SK-N-SH treated with all-trans-retinoic acid at 6 μM for 48 hours (cell line): Measurements from ENCODE around the gene UGGT2.

Experiments used
- ATAC-seq: fragments of 200-7000 bp; cut with Tn5 transposase; 3 replicates; pipeline ENCODE4 v1.9.1; 2020; ENCODE audit warnings: mild to moderate bottlenecking, moderate library complexity
- ARNTL ChIP-seq: fragments of 450-650 bp; formaldehyde crosslinking; IDR thresholded peaks from 2 replicates; pipeline ENCODE4 v1.5.0; 2020; ENCODE audit warnings: low read depth, mild to moderate bottlenecking, moderate library complexity, borderline replicate concordance
- BACH2 ChIP-seq: fragments of 250-450 bp; sonication (Bioruptor Pico); IDR thresholded peaks from 2 replicates; pipeline ENCODE4 v1.9.0; 2021; ENCODE audit warnings: mild to moderate bottlenecking, borderline replicate concordance
- CSDC2 ChIP-seq: fragments of 250-450 bp; sonication (Bioruptor Pico); IDR thresholded peaks from 2 replicates; pipeline ENCODE4 v1.5.0; 2020; ENCODE audit warnings: mild to moderate bottlenecking, moderate library complexity
- ESRRG ChIP-seq: fragments of 250-450 bp; sonication (Bioruptor Pico); IDR thresholded peaks from 2 replicates; pipeline ENCODE4 v1.6.1; 2021; ENCODE audit warnings: mild to moderate bottlenecking
- GLIS3 ChIP-seq: fragments of 250-450 bp; sonication (Bioruptor Pico); IDR thresholded peaks from 2 replicates; pipeline ENCODE4 v1.5.0; 2020; ENCODE audit warnings: mild to moderate bottlenecking, moderate library complexity
- ISL1 ChIP-seq: fragments of 250-450 bp; sonication (Bioruptor Pico); IDR thresholded peaks from 2 replicates; pipeline ENCODE4 v2.1.2; 2022; ENCODE audit warnings: mild to moderate bottlenecking, moderate library complexity
- RARB ChIP-seq: fragments of 250-450 bp; sonication (Bioruptor Pico); IDR thresholded peaks from 2 replicates; pipeline ENCODE4 v1.8.0; 2021; ENCODE audit warnings: mild to moderate bottlenecking, moderate library complexity
- TCF4 ChIP-seq: fragments of 250-450 bp; sonication (Bioruptor Pico); IDR thresholded peaks from 2 replicates; pipeline ENCODE4 v1.8.0; 2021; ENCODE audit warnings: mild to moderate bottlenecking, moderate library complexity, borderline replicate concordance
- TOX ChIP-seq: fragments of 250-450 bp; sonication (Bioruptor Pico); IDR thresholded peaks from 2 replicates; pipeline ENCODE4 v1.8.0; 2021; ENCODE audit warnings: mild to moderate bottlenecking, moderate library complexity, borderline replicate concordance
- ZFP3 ChIP-seq: fragments of 250-450 bp; sonication (Bioruptor Pico); IDR thresholded peaks from 2 replicates; pipeline ENCODE4 v1.5.0; 2020; ENCODE audit warnings: mild to moderate bottlenecking, moderate library complexity
- ZNF565 ChIP-seq: fragments of 450-650 bp; formaldehyde crosslinking; conservative IDR thresholded peaks from 2 replicates; pipeline ENCODE4 v1.5.0; 2020; ENCODE audit warnings: low read depth, mild to moderate bottlenecking, moderate library complexity
- ZNF70 ChIP-seq: fragments of 450-650 bp; formaldehyde crosslinking; IDR thresholded peaks from 2 replicates; pipeline ENCODE4 v1.5.0; 2020; ENCODE audit warnings: mild to moderate bottlenecking, moderate library complexity
- ZNF8 ChIP-seq: fragments of 450-650 bp; formaldehyde crosslinking; IDR thresholded peaks from 2 replicates; pipeline ENCODE4 v1.5.0; 2020; ENCODE audit warnings: mild to moderate bottlenecking, moderate library complexity
- TF ChIP-seq, protein P1 (sequence below): fragments of 250-450 bp; sonication (Bioruptor Pico); IDR thresholded peaks from 2 replicates; pipeline ENCODE4 v1.5.1; 2020; ENCODE audit warnings: low read depth, mild to moderate bottlenecking, moderate library complexity
- TF ChIP-seq, protein P2 (sequence below): fragments of 250-450 bp; sonication (Bioruptor Pico); IDR thresholded peaks from 2 replicates; pipeline ENCODE4 v1.8.0; 2020; ENCODE audit warnings: mild to moderate bottlenecking, moderate library complexity, borderline replicate concordance
- TF ChIP-seq, protein P3 (sequence below): fragments of 250-450 bp; sonication (Bioruptor Pico); IDR thresholded peaks from 2 replicates; pipeline ENCODE4 v1.8.0; 2021; ENCODE audit warnings: low read depth, mild to moderate bottlenecking, moderate library complexity, borderline replicate concordance
- TF ChIP-seq, protein P4 (sequence below): fragments of 250-450 bp; sonication (Bioruptor Pico); IDR thresholded peaks from 2 replicates; pipeline ENCODE4 v1.5.1; 2021; ENCODE audit warnings: mild to moderate bottlenecking, moderate library complexity

Gene UGGT2

GRCh38 chr13:95950103-95950502, 103.1 kb downstream of the UGGT2 start:
- no peak for ATAC-seq

GRCh38 chr13:95948656-95949055, 104.5 kb downstream of the UGGT2 start:
- no peak for TF ChIP-seq ZFP3 (CRISPR knock-in tag)
- TF ChIP-seq ZNF565 (CRISPR knock-in tag), result no peak
- TF ChIP-seq, protein P1, sequence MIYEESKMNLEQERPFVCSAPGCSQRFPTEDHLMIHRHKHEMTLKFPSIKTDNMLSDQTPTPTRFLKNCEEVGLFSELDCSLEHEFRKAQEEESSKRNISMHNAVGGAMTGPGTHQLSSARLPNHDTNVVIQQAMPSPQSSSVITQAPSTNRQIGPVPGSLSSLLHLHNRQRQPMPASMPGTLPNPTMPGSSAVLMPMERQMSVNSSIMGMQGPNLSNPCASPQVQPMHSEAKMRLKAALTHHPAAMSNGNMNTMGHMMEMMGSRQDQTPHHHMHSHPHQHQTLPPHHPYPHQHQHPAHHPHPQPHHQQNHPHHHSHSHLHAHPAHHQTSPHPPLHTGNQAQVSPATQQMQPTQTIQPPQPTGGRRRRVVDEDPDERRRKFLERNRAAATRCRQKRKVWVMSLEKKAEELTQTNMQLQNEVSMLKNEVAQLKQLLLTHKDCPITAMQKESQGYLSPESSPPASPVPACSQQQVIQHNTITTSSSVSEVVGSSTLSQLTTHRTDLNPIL, result no peak
- TF ChIP-seq CSDC2 (CRISPR knock-in tag), result no peak
- TF ChIP-seq, protein P2, sequence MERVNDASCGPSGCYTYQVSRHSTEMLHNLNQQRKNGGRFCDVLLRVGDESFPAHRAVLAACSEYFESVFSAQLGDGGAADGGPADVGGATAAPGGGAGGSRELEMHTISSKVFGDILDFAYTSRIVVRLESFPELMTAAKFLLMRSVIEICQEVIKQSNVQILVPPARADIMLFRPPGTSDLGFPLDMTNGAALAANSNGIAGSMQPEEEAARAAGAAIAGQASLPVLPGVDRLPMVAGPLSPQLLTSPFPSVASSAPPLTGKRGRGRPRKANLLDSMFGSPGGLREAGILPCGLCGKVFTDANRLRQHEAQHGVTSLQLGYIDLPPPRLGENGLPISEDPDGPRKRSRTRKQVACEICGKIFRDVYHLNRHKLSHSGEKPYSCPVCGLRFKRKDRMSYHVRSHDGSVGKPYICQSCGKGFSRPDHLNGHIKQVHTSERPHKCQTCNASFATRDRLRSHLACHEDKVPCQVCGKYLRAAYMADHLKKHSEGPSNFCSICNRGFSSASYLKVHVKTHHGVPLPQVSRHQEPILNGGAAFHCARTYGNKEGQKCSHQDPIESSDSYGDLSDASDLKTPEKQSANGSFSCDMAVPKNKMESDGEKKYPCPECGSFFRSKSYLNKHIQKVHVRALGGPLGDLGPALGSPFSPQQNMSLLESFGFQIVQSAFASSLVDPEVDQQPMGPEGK, result no peak
- no peak for TF ChIP-seq RARB
- TF ChIP-seq ISL1 (CRISPR knock-in tag), result no peak
- TF ChIP-seq, protein P3, sequence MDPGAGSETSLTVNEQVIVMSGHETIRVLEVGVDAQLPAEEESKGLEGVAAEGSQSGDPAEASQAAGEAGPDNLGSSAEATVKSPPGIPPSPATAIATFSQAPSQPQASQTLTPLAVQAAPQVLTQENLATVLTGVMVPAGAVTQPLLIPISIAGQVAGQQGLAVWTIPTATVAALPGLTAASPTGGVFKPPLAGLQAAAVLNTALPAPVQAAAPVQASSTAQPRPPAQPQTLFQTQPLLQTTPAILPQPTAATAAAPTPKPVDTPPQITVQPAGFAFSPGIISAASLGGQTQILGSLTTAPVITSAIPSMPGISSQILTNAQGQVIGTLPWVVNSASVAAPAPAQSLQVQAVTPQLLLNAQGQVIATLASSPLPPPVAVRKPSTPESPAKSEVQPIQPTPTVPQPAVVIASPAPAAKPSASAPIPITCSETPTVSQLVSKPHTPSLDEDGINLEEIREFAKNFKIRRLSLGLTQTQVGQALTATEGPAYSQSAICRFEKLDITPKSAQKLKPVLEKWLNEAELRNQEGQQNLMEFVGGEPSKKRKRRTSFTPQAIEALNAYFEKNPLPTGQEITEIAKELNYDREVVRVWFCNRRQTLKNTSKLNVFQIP (CRISPR knock-in tag), result no peak
- no peak for TF ChIP-seq GLIS3 (CRISPR knock-in tag)
- TF ChIP-seq TCF4 (CRISPR knock-in tag), result no peak
- TF ChIP-seq, protein P4, sequence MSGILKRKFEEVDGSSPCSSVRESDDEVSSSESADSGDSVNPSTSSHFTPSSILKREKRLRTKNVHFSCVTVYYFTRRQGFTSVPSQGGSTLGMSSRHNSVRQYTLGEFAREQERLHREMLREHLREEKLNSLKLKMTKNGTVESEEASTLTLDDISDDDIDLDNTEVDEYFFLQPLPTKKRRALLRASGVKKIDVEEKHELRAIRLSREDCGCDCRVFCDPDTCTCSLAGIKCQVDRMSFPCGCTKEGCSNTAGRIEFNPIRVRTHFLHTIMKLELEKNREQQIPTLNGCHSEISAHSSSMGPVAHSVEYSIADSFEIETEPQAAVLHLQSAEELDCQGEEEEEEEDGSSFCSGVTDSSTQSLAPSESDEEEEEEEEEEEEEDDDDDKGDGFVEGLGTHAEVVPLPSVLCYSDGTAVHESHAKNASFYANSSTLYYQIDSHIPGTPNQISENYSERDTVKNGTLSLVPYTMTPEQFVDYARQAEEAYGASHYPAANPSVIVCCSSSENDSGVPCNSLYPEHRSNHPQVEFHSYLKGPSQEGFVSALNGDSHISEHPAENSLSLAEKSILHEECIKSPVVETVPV (CRISPR knock-in tag), result no peak
- TF ChIP-seq TOX (CRISPR knock-in tag), result no peak
- no peak for TF ChIP-seq ZNF70 (CRISPR knock-in tag)
- TF ChIP-seq ARNTL, result no peak
- ATAC-seq, result peak; percentile 30; the same call in 2 of the 3 replicates

More at GRCh38 chr13:95950103-95950502, 103.1 kb downstream of the UGGT2 start:
- TF ChIP-seq GLIS3 (CRISPR knock-in tag) (no peak), ZNF70 (CRISPR knock-in tag) (no peak), TCF4 (CRISPR knock-in tag) (no peak), ESRRG (no peak), ZFP3 (CRISPR knock-in tag) (no peak), BACH2 (CRISPR knock-in tag) (no peak)
- TF ChIP-seq, protein P3 (CRISPR knock-in tag), result no peak
- TF ChIP-seq, protein P2, result no peak
- TF ChIP-seq, protein P4 (CRISPR knock-in tag), result no peak

GRCh38 chr13:95937714-95938320, 115.4 kb downstream of the UGGT2 start:
- no peak for ATAC-seq
- TF ChIP-seq, protein P1, result no peak
- TF ChIP-seq CSDC2 (CRISPR knock-in tag), result no peak
- no peak for TF ChIP-seq ZNF8 (CRISPR knock-in tag)
- no peak for TF ChIP-seq RARB
